Right lobe of liver (tissue), 6 donors: ENCODE results near the gene CAPZB. TPM values are rescaled to one million over a fixed set of nuclear protein-coding genes. Genes with fewer than 3 reads are reported as not detected.

ENCODE experiments used
- ATAC-seq, 4 donors: fragments of 200-7000 bp; cut with Tn5 transposase; one replicate each; pipeline ENCODE4 v1.9.1; 2020; ENCODE audit warnings: mild to moderate bottlenecking in 4 of 4, moderate library complexity in 4 of 4
- DNase-seq, 3 donors: peaks; one replicate each; pipeline ENCODE4 v3.0.0-alpha.2; 2020
- H3K27ac ChIP-seq, 3 donors: fragments of 200-600 bp; one replicate each; pipeline ENCODE4 v1.8.0; 2022
- H3K27me3 ChIP-seq, 2 donors: fragments of 200-600 bp; one replicate each; pipeline ENCODE4 v1.8.0; 2022
- H3K36me3 ChIP-seq, 4 donors: fragments of 200-600 bp; sonication (generic) in 1 of 4; one replicate each; pipeline versions ENCODE4 v1.5.1 to v1.8.0; 2017 to 2022; ENCODE audit warnings: control low read depth in 1 of 4
- H3K4me1 ChIP-seq, 4 donors: fragments of 200-600 bp; sonication (generic) in 1 of 4; one replicate each; pipeline versions ENCODE4 v1.5.1 to v1.8.0; 2017 to 2022; ENCODE audit warnings: control low read depth in 1 of 4
- H3K4me3 ChIP-seq, 3 donors: fragments of 200-600 bp; one replicate each; pipeline ENCODE4 v1.8.0; 2022
- H3K9me3 ChIP-seq, 4 donors: fragments of 200-600 bp; sonication (generic) in 1 of 4; one replicate each; pipeline versions ENCODE4 v1.5.1 to v1.8.0; 2017 to 2022; ENCODE audit warnings: control low read depth in 1 of 4
- CTCF ChIP-seq, 4 donors: fragments of 200-600 bp in 3 of 4; fragments of 450-650 bp in 1 of 4; IDR thresholded peaks; one replicate each; pipeline versions ENCODE4 v1.5.1 to v1.8.0; 2016 to 2022; ENCODE audit warnings: antibody characterized with exemption in 4 of 4, mild to moderate bottlenecking in 2 of 4
- POLR2A ChIP-seq: fragments of 450-650 bp; IDR thresholded peaks from one replicate; pipeline ENCODE4 v1.6.1; 2017; ENCODE audit warnings: antibody characterized with exemption, mild to moderate bottlenecking
- WGBS: methylation state at CpG from one replicate; pipeline ENCODE4 v1.1.6; 2018; ENCODE audit warnings: low coverage, low lambda C conversion rate; ENCODE audit not compliant: insufficient coverage; ENCODE audit errors: missing lambda C conversion rate; 5-methylcytosine and 5-hydroxymethylcytosine counted together
- intact Hi-C, 2 donors: fragments of 100-400 bp; cut with DNase I; formaldehyde crosslinking; loops; one replicate each; pipeline versions ENCODE4 v1.11.2 to v1.14.1; 2022
- total RNA-seq, 6 experiments: library from RNA; depleted of rRNA in 2 of 6; stranded (reverse); fragments of >200 nt in 2 of 6; fragmentation: NEBNext Ultra II Directional in 3 of 6; extraction: Animal tissue kit (Norgen Biotek cat#: 25700) in 3 of 6; gene quantifications; one replicate each; pipeline versions ENCODE4 v1.1.0 to v1.2.4, GENCODE V29; 2016 to 2023
- donor health status: DM: no; HTN: yes; CAD: no.
- donor health status: DM: no; HTN: no; CAD: no.
- donor health status: DM: no; HTN: no; CAD: no.
- donor health status: DM: no; HTN: yes; CAD: no.
- donor health status: DM: no; HTN: yes; CAD: no.

CAPZB gene
- total RNA-seq, 6 experiments from 2014 or later, result 53.5 to 117 (median 88.0) TPM

- H3K36me3 ChIP-seq, result peaks cover 0 to 32% (median 5%) of the 10 kb centered on the region in 4 donors
- no peaks in the 10 kb centered on the region for H3K9me3 ChIP-seq
- 87% methylated on average over 8 of the region's 15 CpGs for WGBS
- H3K4me3 ChIP-seq, result no peak overlapping the region
- H3K27ac ChIP-seq, result no peak overlapping the region
- intact Hi-C loops, result no loop called here
- no peaks in the 10 kb centered on the region for H3K4me1 ChIP-seq
- DNase-seq (no peak), ATAC-seq (no peak)
- TF ChIP-seq POLR2A, result no peak
- no peak for TF ChIP-seq CTCF (IDR thresholded peaks at IDR 0.05)
- H3K27me3 ChIP-seq, result no peaks in the 10 kb centered on the region
Observed at GRCh38 chr1:19373211-19374082, 111.9 kb downstream of the CAPZB start.

GRCh38 chr1:19372602-19373001 is 112.7 kb downstream of the CAPZB start:
- peaks cover 0 to 23% (median 5%) of the 10 kb centered on the region in 4 donors for H3K36me3 ChIP-seq
- H3K27me3 ChIP-seq, result no peaks in the 10 kb centered on the region
- ATAC-seq (no peak), DNase-seq (no peak)
- no peak overlapping the region for H3K4me3 ChIP-seq
- TF ChIP-seq POLR2A (no peak), CTCF (IDR thresholded peaks at IDR 0.05) (no peak)
- H3K27ac ChIP-seq, result no peak overlapping the region
- H3K9me3 ChIP-seq, result no peaks in the 10 kb centered on the region
- peaks cover 0 to 7% (median 0%) of the 10 kb centered on the region in 4 donors for H3K4me1 ChIP-seq
- 90% methylated on average over 6 of the region's 7 CpGs for WGBS
- intact Hi-C loops, result no loop called here

- Histone ChIP-seq H3K27me3 (no peaks in the 10 kb centered on the region), H3K4me3 (no peak overlapping the region), H3K4me1 (peaks cover 0 to 12% (median 0%) of the 10 kb centered on the region in 4 donors), H3K36me3 (peaks cover 0 to 18% (median 3%) of the 10 kb centered on the region in 4 donors), H3K9me3 (no peaks in the 10 kb centered on the region), H3K27ac (no peak overlapping the region)
- no peak for DNase-seq
- ATAC-seq, result no peak
- intact Hi-C loops, result no loop called here
- WGBS, result 83% methylated on average over 4 of the region's 5 CpGs
- no peak for TF ChIP-seq POLR2A
- no peak for TF ChIP-seq CTCF (IDR thresholded peaks at IDR 0.05)
Observed at GRCh38 chr1:19372136-19372514, 113.2 kb downstream of the CAPZB start.

GRCh38 chr1:19371226-19372135 is 113.9 kb downstream of the CAPZB start:
- Histone ChIP-seq H3K27me3 (no peaks in the 10 kb centered on the region), H3K36me3 (peaks cover 0 to 12% (median 0%) of the 10 kb centered on the region in 4 donors), H3K4me3 (no peak overlapping the region), H3K9me3 (no peaks in the 10 kb centered on the region), H3K4me1 (peaks cover 0 to 16% (median 0%) of the 10 kb centered on the region in 4 donors), H3K27ac (no peak overlapping the region)
- ATAC-seq, result no peak
- no peak for TF ChIP-seq POLR2A
- no peak for TF ChIP-seq CTCF (IDR thresholded peaks at IDR 0.05)
- 92% methylated on average over 12 of the region's 23 CpGs for WGBS
- no peak for DNase-seq
- intact Hi-C loops, result no loop called here
